Stimulated activated naive CD8-positive, alpha-beta T cell treated with anti-CD3 and anti-CD28 coated beads, Interleukin-15, Interleukin-2, amounts not matched to agents 100 U/mL and 50 U/mL, for 24 hours (primary cell): ENCODE results near the gene VPS45.
"Not testable (repeated sequence)": the region's sequence is repeated elsewhere in the genome, so short reads cannot be mapped to it uniquely, and the experiment has no call there.

Experiments
- ATAC-seq: fragments of 150-1000 bp; cut with Tn5 transposase; one replicate; pipeline ENCODE4 v1.10.0; 2021
- DNase-seq: peaks from one replicate; pipeline ENCODE4 v3.0.0; 2021

The VPS45 gene

DNA sequence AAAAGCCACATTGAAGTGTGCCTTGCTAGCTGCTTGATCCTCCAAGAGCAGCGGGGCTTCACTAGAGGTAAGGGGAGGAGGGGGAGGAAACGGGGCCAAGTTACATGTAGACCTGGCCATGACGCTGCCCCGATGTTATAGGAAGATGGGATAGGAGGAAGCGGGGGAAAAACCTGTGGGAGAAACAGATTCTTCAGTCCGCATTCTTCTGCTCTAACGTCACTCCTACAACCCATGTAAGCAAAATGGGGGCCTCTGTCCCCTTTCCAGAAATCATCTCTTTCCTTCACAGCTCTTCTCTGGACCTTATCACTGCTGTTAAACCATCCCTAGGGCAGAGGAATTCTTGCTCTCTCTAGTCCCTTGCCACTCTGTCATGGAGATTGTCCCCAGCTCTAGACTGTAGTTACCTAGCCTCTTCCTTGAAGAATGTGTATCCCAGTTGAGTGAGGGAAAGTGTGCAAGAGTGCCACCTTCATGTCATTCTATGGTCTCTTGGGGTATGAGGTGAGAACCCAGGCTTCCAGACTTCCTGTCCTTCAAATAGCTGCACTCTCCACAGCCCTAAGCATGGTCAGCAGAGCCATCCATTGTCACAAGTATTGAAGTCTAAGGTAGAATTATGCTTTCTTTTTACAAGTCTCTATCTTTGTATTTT is 93.5 kb downstream of the VPS45 start:
- no peak for DNase-seq
- ATAC-seq = no peak

DNA sequence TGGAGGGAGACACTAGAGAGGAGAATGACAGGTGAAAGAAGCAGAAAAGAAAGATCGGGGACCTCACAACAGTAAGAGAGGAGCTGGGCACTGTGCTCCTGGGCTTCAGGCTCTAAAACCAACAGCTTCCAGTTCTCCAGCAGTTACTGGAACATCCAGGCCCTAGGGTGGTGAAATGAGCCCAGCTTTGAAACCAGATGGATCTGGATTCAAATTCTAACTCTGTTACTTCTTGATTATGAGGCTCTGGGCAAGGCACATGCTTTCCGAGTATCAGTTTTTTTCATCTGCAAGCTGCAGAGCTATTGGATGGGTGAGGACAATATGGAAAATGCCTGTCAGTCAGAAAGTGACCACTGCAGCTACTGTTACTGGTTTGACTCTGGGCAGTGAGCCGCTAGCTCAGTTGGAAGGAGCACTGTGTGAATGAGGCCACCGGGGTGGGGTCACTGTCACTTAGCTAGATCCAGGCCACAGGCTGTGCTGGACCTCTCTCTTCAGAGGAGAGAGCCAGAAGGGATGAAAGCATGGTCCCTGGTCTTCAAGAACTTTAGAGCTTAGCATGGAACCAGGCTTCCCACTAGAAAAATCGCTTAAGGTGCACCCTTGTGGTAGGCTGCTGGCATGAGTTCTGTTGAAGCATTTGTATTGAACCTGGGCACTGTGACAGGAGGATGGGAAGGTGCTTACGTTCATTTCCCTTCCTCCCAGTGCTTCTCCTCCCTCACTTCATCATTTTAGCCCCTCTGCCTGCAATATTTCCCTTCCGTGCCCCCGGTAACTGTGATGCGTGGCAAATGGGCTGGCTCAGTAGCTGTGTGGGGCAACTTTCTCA is 94.4 kb downstream of the VPS45 start:
- no peak for ATAC-seq
- DNase-seq = no peak

DNA sequence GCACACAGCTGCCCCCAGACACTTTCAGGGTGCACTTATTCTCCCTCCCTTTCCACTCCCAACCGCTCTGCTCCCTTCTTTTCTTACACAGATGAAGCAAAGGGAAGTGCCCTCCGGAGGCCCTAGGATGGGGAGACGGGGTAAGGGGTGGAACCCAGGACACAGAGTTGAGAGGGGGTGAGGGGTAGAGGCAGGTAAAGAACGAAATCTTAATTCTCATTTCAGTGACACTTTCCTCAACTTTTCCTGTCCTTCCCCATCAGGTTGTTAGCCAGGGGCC is 94.9 kb downstream of the VPS45 start:
- ATAC-seq (no peak), DNase-seq (no peak)

DNA sequence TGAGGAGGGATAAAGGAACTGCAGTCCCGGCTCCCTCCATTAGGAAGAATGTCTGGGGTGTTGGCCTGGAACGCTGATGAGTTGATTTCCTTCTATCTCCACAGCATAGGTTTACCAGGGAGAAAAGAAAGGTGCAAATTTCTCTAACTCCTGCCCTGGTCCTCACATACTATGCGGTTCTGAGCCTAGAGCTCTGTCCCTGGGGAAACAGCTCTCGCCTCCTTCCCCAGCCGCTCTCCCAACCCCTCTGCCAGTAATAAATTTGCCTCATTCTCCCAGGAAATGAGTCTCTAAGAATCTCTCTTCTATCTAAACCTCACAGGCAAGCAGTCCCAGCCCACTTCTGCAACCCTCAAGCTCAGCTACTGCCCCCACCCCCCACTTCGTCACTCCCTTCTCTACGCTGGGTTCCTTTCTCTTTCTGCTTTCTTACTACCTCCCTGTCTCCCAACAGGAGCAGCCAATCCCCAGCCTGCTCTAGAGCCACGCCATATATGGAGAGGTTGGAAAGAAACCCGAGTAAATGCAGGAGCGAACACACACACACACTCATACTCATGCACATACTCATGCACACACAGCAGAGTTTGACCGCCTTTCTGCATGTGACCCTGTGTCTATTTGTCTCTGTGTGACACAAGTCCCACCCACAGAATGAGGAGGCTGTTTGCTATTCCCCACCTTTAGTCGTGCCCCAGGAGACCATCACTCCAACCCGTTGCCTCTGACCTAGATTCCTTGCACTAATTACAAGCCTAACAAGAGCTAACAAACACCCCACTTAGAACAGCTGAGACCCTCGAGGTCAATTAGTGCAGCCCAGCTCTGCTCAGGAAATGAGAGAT is 95.5 kb downstream of the VPS45 start:
- ATAC-seq = peak; percentile 51
- no peak for DNase-seq

DNA sequence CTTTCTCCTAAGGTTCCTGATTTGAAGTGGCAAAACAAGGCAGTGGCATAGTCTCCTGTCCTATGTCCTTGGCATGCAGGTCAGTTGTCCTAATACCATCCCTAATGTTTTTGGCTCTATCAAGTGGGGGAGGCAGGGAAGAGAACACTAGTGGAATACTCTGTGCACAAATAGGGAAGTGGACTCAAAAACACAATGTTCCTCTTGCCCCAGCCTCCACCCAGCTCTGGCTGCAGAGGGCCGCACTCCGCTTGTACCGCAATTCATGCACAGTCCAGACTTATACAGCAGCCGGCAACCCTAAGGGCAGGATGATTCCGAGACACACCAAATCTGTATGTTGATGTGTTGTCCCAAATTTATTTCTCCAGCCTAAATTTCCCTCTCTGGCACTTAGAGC is 96.6 kb downstream of the VPS45 start:
- DNase-seq (no peak), ATAC-seq (no peak)

DNA sequence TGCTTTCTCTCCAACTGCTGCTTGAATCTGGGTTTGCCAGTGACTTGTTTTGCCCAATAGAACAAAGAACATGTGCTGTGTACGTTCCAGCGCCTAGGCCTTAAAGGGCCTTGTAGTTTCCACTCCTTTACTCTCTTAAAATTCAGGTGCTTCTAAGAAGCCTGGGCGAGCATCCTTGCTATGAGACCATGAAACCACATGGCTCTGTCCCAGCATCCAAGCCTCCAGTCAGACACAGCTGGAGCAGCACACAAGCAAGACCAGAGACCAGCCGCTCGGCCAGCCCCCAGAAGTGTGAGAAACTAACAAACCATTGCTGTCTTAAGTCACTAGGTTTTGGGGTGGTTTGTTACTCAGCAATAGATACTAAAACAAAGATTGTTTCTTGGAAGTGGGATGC is 97.2 kb downstream of the VPS45 start:
- DNase-seq (no peak), ATAC-seq (no peak)

DNA sequence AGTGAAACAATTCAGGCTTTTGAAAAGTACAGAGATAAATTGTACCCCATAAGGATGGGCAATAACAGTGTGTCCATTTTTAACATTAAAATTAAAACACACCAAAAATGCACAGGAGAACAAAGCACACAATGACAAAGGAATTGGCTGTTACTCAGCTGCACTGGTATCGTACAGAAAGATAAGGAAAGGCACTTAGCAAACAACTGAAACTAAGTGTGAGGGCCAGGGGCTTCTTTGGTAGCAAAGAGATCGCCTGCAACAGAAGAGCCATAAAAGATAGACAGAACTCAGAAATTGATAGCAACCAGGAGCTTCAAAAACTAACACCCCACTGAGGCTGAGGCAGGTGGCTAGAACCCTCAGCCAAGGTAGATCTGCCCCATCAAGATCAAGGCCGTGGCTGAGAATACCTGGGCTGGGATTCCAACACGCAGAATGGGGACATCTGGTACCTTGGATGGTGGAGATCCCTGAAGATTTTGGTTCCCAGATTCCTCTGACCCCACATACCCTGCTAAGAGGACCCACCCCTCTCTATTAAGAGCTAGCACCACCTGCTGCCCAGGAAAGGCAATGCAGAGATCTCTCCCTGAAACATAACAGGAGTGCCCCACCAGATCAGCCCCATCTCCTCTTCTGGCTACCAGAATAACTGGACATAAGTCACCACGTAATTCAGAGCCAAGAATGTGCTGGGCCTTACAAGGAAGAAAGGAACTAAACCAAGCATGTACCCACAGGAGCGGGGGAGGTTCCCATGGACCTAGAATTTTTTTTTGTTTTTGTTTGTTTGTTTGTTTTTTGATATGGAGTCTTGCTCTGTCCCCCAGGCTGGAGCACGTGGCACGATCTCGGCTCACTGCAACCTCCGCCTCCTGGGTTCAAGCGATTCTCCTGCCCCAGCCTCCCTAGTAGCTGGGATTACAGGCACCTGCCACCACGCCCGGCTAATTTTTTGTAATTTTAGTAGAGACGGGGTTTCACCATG is 98.3 kb downstream of the VPS45 start:
- peak; percentile 70 for DNase-seq
- no peak for ATAC-seq

DNA sequence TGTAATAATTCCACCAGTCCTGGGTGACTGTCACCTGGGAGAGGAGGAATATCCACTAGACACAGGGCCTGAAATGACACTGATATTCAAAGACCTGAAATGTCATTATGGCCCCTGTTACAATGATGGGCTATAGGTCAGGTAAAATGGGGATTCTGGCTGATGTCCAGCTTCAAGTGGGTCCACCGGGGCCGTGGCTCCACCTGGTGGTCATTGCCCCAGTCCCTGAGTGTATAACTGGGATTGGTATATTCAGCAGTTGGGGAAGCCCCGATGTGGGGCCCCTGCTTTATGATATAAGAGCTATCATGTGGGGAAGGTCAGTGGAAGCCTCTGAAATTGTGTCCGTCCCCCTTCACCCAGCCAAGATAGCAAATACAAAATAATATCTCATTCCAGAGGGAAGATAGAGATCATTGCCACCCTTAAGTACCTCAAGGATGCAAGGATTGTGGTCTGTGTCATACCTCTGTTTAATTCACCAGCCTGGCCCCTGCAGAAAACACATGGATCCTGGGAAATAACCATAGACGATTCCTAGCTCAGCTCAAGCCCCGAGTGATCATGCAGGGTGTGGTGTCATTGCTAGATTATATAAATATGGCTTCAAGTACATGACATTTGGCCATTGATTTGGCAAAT is 101.5 kb downstream of the VPS45 start:
- DNase-seq = peak; percentile 74
- ATAC-seq = peak; percentile 86

DNA sequence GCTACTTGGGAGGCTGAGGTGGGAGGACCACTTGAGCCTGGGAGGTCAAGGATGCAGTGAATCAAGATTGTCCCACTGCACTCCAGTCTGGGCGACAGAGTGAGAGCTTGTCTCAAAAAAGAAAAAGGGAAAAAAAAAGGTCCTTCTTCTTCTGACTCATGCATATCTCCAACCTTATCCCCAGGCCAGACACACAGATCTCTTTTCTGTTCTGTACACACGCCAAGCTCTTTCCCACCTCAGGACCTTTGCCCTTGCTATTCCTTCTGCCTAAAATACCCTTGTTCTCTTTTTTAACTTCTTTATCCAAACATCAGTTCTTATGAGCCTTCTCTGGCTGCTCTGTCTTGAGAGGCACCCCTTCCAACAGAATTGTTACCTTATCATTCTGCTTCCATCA is 104.2 kb downstream of the VPS45 start:
- ATAC-seq (no peak), DNase-seq (no peak)

DNA sequence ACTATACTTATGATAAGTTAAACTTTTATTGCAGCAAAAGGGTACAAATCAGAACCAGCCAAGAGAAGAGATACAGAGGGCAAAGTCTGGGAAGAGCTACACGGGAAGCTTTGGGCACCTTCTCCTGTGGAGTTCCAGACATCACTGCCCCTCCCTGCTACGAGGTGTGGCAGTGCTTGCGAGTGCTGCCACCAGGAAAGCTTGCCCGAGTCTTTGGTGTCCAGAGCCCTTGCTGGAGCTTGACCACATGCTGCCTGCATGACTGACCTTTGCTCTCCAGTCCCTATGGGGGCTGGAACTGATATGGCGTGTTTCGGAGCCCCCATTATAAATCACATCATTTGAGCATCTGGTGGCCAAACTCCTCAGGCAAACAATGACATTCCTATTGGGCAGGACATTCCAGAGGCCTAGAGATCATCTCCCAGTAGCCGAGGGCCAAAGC is 105.6 kb downstream of the VPS45 start:
- no peak for ATAC-seq
- no peak for DNase-seq

DNA sequence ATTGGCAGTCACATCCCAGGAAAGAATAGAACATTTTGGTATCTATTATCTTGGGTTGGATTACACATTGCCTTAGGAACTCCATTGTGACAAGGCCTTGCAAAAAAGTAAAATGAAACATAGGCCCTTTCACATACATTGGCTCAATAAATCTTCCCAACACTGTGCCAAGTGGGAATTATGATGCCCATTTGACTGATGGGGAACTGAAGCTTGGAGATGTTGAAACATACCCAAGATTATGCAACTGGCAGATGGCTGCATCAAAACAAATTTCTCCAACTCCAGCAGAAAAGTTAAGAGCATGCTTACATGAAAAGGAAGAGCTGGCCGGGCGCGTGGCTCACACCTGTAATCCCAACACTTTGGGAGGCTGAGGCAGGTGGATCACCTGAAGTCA is 109.0 kb downstream of the VPS45 start:
- DNase-seq (no peak), ATAC-seq (no peak)

DNA sequence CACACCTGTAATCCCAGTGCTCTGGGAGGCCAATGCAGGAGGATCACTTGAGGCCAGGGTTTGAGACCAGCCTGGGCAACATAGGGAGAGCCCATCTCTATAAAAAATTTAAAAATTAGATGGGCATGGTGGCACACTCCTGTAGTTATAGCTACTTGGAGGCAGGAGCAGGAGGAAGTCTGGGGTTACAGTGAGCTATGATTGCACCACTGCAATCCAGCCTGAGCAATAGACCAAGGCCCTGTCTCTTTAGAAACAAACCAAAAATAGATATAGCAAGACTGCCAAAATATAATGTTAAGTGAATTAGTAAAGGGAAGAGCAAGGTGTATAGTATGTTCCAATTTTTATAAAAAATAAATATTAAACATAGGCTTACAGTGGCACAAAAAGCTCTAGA is 111.0 kb downstream of the VPS45 start:
- ATAC-seq (no peak), DNase-seq (no peak)

DNA sequence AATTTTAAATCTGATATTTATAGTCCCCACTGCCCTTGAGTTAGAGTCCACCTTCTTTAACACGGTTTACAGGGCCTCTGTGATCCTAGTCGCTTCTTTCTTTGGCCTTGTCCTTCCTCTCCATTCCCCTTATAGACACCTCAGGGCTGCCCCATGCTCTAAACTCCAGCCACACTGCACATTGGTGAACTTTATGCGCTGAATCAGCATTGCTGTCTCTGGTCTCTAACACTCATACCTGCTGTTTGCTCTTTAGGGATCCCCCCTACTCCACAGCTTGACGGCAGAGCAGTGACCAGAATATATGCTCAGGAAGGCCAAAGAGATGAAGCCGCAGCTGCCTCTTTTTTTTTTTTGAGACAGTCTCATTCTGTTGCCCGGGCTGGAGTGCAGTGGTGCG is 112.3 kb downstream of the VPS45 start:
- ATAC-seq = no peak

DNA sequence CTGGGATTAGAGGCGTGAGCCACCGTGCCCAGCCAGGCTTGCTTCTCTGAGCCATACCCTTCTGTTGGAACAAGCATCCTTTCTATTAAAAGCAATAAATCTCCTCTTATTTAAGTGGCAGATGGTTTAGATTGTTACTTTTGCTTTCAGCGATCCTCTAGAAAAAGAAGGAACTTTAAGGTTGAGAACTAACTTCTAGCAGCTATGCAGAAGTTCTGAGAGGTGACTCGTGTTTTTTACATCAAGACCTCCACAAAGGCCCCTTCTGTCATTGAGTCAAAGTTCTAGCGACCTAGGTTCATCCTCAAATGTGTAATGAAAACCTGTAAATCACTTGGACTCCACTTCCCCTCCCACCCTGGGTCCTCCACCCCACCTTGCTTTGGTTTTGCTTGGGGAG is 112.9 kb downstream of the VPS45 start:
- ATAC-seq = no peak
- no peak for DNase-seq

More for the DNA sequence above, 112.3 kb downstream of the VPS45 start:
- no peak for DNase-seq

DNA sequence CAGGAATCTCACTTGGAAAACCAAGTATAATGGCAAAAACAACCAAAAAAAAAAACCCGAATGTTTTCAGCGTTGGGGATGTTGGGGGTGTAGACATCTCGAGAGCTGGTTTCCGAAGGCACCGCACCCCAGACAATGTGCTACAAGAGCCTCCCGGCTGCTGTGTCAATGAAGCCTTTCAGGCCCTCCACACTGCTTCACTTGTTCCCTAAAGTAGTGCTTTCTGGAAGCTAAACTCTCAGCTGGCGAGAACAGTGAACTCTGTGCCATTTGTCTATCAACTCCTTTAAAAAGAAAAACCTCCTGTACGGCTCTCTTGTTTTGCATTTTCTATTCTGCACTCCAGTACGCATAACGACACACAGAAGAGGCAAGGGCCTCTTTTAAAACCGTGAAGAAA is 114.7 kb downstream of the VPS45 start:
- ATAC-seq (no peak), DNase-seq (no peak)

DNA sequence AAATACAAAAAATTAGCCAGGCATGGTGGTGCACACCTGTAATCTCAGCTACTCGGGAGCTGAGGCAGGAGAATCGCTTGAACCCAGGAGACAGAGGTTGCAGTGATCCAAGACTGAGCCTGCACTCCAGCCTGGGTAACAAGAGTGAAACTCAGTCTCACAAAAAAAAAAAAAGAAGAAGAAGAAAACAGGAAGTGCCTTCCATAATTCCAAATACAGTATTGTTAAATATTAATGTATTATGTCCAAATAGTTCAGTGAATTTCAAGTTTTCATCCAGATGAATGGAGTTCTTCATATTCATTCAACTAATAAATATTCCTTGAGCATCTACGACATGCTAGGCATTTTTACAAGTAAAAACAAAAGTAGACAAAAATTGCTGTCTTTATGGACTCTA is 115.5 kb downstream of the VPS45 start:
- ATAC-seq (no peak), DNase-seq (no peak)

DNA sequence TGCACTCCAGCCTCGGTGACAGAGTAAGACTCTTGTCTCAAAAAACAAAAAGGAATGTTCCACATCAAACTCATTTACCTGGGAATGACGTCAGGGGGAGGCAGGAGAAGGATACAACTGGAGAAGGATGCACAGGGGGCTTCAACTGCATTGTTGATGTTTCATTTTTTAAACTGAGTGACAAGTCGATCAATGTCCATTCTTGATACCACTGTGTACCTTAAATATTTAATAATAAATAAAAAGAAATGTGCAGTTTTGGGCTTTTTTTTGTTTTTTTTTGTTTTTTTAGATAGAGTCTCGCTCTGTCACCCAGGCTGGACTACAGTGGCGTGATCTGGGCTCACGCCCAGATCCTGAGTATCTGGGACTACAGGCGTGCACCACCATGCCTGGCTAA is 117.9 kb downstream of the VPS45 start:
- no peak for ATAC-seq
- DNase-seq = no peak

DNA sequence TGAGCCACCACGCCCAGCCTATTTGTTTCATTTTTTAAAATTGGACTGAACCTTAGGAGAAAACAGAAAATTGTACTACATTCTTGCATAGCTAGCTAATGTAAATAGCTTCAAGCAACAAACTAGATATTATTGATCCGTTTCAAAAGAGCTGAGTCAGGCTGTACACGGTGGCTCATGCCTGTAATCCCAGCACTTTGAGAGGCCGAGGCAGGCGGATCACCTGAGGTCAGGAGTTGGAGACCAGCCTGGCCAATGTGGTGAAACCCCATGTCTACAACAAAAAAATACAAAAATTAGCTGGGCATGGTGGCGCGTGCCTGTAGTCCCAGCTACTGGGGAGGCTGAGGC is 118.8 kb downstream of the VPS45 start:
- DNase-seq, ATAC-seq: not testable (repeated sequence)

DNA sequence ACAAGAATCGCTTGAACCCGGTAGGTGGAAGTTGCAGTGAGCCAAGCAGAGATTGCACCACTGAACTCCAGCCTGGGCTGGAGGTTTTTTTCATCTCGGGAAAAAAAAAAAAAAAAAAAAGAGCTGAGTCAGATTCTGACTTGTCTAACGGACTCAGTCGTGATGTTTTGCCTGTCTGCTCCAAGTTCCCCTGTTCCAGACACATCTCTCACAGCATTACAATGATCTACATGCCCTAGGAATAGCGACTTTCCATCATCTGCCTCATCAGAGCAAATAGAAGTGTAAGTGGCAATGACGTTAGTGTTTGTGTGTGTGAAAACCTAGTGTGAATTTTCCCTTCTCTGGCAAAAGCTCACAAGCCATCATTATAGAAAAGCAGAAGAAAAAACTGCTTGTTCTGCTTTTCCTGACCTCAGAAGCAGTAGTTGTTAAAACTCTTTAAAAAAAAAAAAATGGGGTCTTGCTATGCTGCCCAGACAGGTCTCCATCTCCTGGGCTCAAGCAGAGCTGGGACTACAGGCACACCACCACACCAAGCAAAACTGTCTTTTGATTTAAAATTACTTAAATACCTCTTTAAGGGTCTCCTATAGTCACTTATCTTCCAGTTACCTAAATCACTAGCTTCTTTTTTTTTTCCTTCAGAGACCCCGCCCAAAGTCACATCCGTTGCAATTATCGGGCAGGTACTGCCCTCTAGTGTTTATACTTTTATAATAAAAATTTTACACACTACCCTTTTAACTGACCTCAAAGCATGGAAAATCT is 119.4 kb downstream of the VPS45 start:
- ATAC-seq (peak; percentile 73), DNase-seq (no peak)

DNA sequence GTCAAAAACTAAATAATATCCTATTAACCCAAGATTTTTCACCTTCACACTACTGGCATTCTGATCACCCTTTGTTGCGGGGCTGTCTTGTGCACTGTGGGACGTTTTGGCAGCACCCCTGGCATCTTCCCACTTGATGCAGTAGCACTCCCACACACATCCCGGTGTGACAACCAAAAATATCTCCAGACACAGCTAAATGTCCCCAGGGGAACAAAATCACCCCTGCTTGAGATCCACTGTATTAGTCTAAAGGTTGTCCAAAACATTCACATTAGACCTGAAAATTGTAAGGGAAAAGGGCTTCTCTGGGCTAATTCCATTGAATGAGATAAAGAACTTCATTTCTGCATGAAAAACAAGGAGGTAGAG is 120.0 kb downstream of the VPS45 start:
- DNase-seq (no peak), ATAC-seq (peak; percentile 34)

DNA sequence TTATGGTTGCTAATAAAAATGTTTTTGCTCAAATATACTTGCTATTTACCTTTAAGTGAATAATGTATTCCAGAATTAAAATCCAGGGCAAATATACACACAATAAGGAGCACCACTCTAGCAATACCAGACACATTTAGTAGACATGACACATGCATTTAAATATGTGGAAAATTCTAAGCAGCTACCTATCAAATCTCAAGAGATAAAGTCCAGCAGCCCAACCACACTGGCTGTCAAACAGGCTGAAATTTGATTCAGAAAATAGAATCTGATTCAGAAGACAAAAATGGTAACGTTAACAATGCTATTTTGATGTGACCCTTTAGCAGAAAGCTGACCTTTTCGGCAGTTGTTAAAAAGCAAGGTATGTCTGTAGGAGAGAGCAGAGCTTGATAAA is 124.4 kb downstream of the VPS45 start:
- ATAC-seq (no peak), DNase-seq (no peak)
